Measurements from ENCODE around the gene GALE. TPM values are rescaled to one million over a fixed set of nuclear protein-coding genes. Genes with fewer than 3 reads are reported as not detected.

The GALE gene
- total and polyA plus RNA-seq, 7 experiments from 2014 or later, result 8.1 to 21.4 (median 12.1) TPM

GRCh38 chr1:23792151-23792945 lies 8.2 kb downstream of the GALE start:
- Histone ChIP-seq H3K27me3 (ENCODE audit: control insufficient read depth in 2 of 2, insufficient read depth in 2 of 2, low read length in 2 of 2) (no peaks in the 10 kb centered on the region), H3K27ac (ENCODE audit: low read depth, low read length) (peak overlapping the region; percentile 88), H3K4me1 (ENCODE audit: control insufficient read depth in 2 of 2, insufficient read depth in 2 of 2, low read length in 2 of 2) (peaks cover 6 to 18% of the 10 kb centered on the region in 2 donors), H3K9me3 (ENCODE audit: control insufficient read depth in 2 of 3, low read length in 3 of 3) (no peaks in the 10 kb centered on the region), H3K36me3 (ENCODE audit: control insufficient read depth in 2 of 3, insufficient read depth in 3 of 3, low read length in 3 of 3) (peaks cover 0 to 46% (median 0%) of the 10 kb centered on the region in 3 experiments), H3K4me3 (ENCODE audit: low read length) (peak overlapping the region; percentile 96)
- ChIA-PET CTCF (no interaction called here), POLR2A (interaction anchor here (1.4 to 6.0 kb wide), 5 partner anchors 8 to 188 kb away, joined by 3 to 68 read pairs (median 8); partner anchors contain the start of genes GALE, HMGCL and PITHD1)
- Mint-ChIP-seq H3K4me1 (peaks cover 9 to 28% (median 23%) of the 10 kb centered on the region in 7 donors), H3K4me3 (peak overlapping the region; percentile 91 to 98 (median 97)), H3K27ac (peak overlapping the region; percentile 88 to 99 (median 97)), H3K9me3 (no peaks in the 10 kb centered on the region), H3K27me3 (no peaks in the 10 kb centered on the region), H3K36me3 (peaks cover 0 to 18% (median 9%) of the 10 kb centered on the region in 5 donors)
- intact Hi-C loops (cut with micrococcal nuclease), result loop anchor here in 1 of 2 donors (5.0 kb wide), 1 partner anchor 75 kb away; the partner anchor contains the start of gene FUCA1
- ATAC-seq, result no peak
- DNase-seq, result no peak

GRCh38 chr1:23791516-23792047 lies 9.0 kb downstream of the GALE start:
- DNase-seq (peak in 7 of 9 donors; percentile 21 to 44 (median 36)), ATAC-seq (peak; percentile 42)
- ChIA-PET POLR2A (interaction anchor here (0.6 to 6.0 kb wide), 6 partner anchors 9 to 189 kb away, joined by 3 to 68 read pairs (median 6); partner anchors contain the start of genes GALE, HMGCL and PITHD1), CTCF (interaction anchor here (1.0 kb wide), 1 partner anchor 8 kb away, joined by 3 read pairs; no protein-coding TSS in a partner anchor)
- H3K4me3 ChIP-seq (ENCODE audit: low read length), result peak overlapping the region; percentile 96
- Mint-ChIP-seq H3K4me3 (peak overlapping the region; percentile 91 to 98 (median 97)), H3K36me3 (peaks cover 0 to 21% (median 16%) of the 10 kb centered on the region in 5 donors), H3K9me3 (no peaks in the 10 kb centered on the region), H3K4me1 (peaks cover 9 to 28% (median 23%) of the 10 kb centered on the region in 7 donors), H3K27me3 (no peaks in the 10 kb centered on the region), H3K27ac (peak overlapping the region; percentile 88 to 99 (median 97))
- H3K36me3 ChIP-seq (ENCODE audit: control insufficient read depth in 2 of 3, insufficient read depth in 3 of 3, low read length in 3 of 3), result peaks cover 0 to 51% (median 0%) of the 10 kb centered on the region in 3 experiments
- H3K4me1 ChIP-seq (ENCODE audit: control insufficient read depth in 2 of 2, insufficient read depth in 2 of 2, low read length in 2 of 2), result peaks cover 6 to 18% of the 10 kb centered on the region in 2 donors
- intact Hi-C loops (cut with micrococcal nuclease), result loop anchor here (1.0 to 5.0 kb wide), 5 partner anchors 9 to 772 kb away; partner anchors contain the start of genes GALE (in 2 of the 2), PITHD1 (in 2 of the 2), FUCA1 (in 1 of the 2) and KDM1A (in 1 of the 2)
- H3K9me3 ChIP-seq (ENCODE audit: control insufficient read depth in 2 of 3, low read length in 3 of 3), result no peaks in the 10 kb centered on the region
- H3K27ac ChIP-seq (ENCODE audit: low read depth, low read length), result peak overlapping the region; percentile 88
- H3K27me3 ChIP-seq (ENCODE audit: control insufficient read depth in 2 of 2, insufficient read depth in 2 of 2, low read length in 2 of 2), result no peaks in the 10 kb centered on the region

- no peaks in the 10 kb centered on the region for H3K27me3 ChIP-seq (ENCODE audit: control insufficient read depth in 2 of 2, insufficient read depth in 2 of 2, low read length in 2 of 2)
- peaks cover 9 to 28% (median 23%) of the 10 kb centered on the region in 7 donors for H3K4me1 Mint-ChIP-seq
- H3K4me3 ChIP-seq (ENCODE audit: low read length), result peak within 1 kb of the TSS; percentile 96
- peak; percentile 91 for ATAC-seq
- H3K9me3 Mint-ChIP-seq, result no peaks in the 10 kb centered on the region
- CTCF ChIA-PET, result interaction anchor here (1.0 kb wide), 1 partner anchor 9 kb away, joined by 3 read pairs; no protein-coding TSS in a partner anchor
- H3K27me3 Mint-ChIP-seq, result no peaks in the 10 kb centered on the region
- peak within 1 kb of the TSS; percentile 88 to 99 (median 97) for H3K27ac Mint-ChIP-seq
- H3K36me3 Mint-ChIP-seq, result peaks cover under 1 to 27% (median 21%) of the 10 kb centered on the region in 5 donors
- POLR2A ChIA-PET, result interaction anchor here (0.6 to 6.0 kb wide), 7 partner anchors 10 to 190 kb away, joined by 3 to 68 read pairs (median 4); partner anchors contain the start of genes ELOA, GALE, HMGCL and PITHD1
- H3K4me3 Mint-ChIP-seq, result peak within 1 kb of the TSS; percentile 91 to 98 (median 97)
- H3K9me3 ChIP-seq (ENCODE audit: control insufficient read depth in 2 of 3, low read length in 3 of 3), result no peaks in the 10 kb centered on the region
- peaks cover 2 to 51% (median 4%) of the 10 kb centered on the region in 3 experiments for H3K36me3 ChIP-seq (ENCODE audit: control insufficient read depth in 2 of 3, insufficient read depth in 3 of 3, low read length in 3 of 3)
- peak; percentile 65 to 90 (median 79) for DNase-seq
- peak within 1 kb of the TSS; percentile 88 for H3K27ac ChIP-seq (ENCODE audit: low read depth, low read length)
- intact Hi-C loops (cut with micrococcal nuclease), result loop anchor here (1.0 to 5.0 kb wide), 5 partner anchors 9 to 772 kb away; partner anchors contain the start of genes GALE (in 2 of the 2), PITHD1 (in 2 of the 2), FUCA1 (in 1 of the 2) and KDM1A (in 1 of the 2)
- peaks cover 6 to 18% of the 10 kb centered on the region in 2 donors for H3K4me1 ChIP-seq (ENCODE audit: control insufficient read depth in 2 of 2, insufficient read depth in 2 of 2, low read length in 2 of 2)
These were observed 9.6 kb downstream of the GALE start, which contains the start of gene LYPLA2 for GRCh38 chr1:23790696-23791515. Gene LYPLA2 (plus strand): TSS chr1:23791145. CDS start chr1:23792683, 1,538 bp downstream.

GRCh38 chr1:23788695-23789094 lies 11.9 kb downstream of the GALE start:
- no peak overlapping the region for H3K4me3 ChIP-seq (ENCODE audit: low read length)
- intact Hi-C loops (cut with micrococcal nuclease), result no loop called here
- Mint-ChIP-seq H3K4me3 (peak overlapping the region in 6 of 10 donors; percentile 16 to 59 (median 46)), H3K9me3 (no peaks in the 10 kb centered on the region), H3K36me3 (peaks cover 5 to 32% (median 26%) of the 10 kb centered on the region in 5 donors), H3K27ac (peak overlapping the region in 8 of 9 donors; percentile 18 to 67 (median 48)), H3K4me1 (peaks cover 9 to 30% (median 28%) of the 10 kb centered on the region in 7 donors), H3K27me3 (no peaks in the 10 kb centered on the region)
- POLR2A ChIA-PET, result interaction anchor here (0.6 to 6.0 kb wide), 6 partner anchors 9 to 108 kb away, joined by 3 to 68 read pairs (median 4); partner anchors contain the start of genes GALE and PITHD1
- H3K27ac ChIP-seq (ENCODE audit: low read depth, low read length), result no peak overlapping the region
- peaks cover 5 to 43% (median 8%) of the 10 kb centered on the region in 3 experiments for H3K36me3 ChIP-seq (ENCODE audit: control insufficient read depth in 2 of 3, insufficient read depth in 3 of 3, low read length in 3 of 3)
- ATAC-seq, result no peak
- DNase-seq, result no peak
- peaks cover 6 to 18% of the 10 kb centered on the region in 2 donors for H3K4me1 ChIP-seq (ENCODE audit: control insufficient read depth in 2 of 2, insufficient read depth in 2 of 2, low read length in 2 of 2)
- H3K9me3 ChIP-seq (ENCODE audit: control insufficient read depth in 2 of 3, low read length in 3 of 3), result no peaks in the 10 kb centered on the region
- H3K27me3 ChIP-seq (ENCODE audit: control insufficient read depth in 2 of 2, insufficient read depth in 2 of 2, low read length in 2 of 2), result no peaks in the 10 kb centered on the region
- CTCF ChIA-PET, result no interaction called here

GRCh38 chr1:23787701-23788100 lies 12.9 kb downstream of the GALE start:
- intact Hi-C loops (cut with micrococcal nuclease), result no loop called here
- Mint-ChIP-seq H3K4me1 (peaks cover 9 to 30% (median 28%) of the 10 kb centered on the region in 7 donors), H3K36me3 (peaks cover 5 to 32% (median 26%) of the 10 kb centered on the region in 5 donors), H3K4me3 (peak overlapping the region in 1 of 10 donors; percentile 35), H3K27ac (peak overlapping the region in 2 of 9 donors; percentile 44 to 84), H3K9me3 (no peaks in the 10 kb centered on the region), H3K27me3 (no peaks in the 10 kb centered on the region)
- ChIA-PET CTCF (no interaction called here), POLR2A (interaction anchor here (1.1 to 6.0 kb wide), 3 partner anchors 10 to 16 kb away, joined by 4 to 68 read pairs (median 11); partner anchors contain the start of genes GALE and PITHD1)
- peaks cover 6 to 18% of the 10 kb centered on the region in 2 donors for H3K4me1 ChIP-seq (ENCODE audit: control insufficient read depth in 2 of 2, insufficient read depth in 2 of 2, low read length in 2 of 2)
- peaks cover 5 to 34% (median 8%) of the 10 kb centered on the region in 3 experiments for H3K36me3 ChIP-seq (ENCODE audit: control insufficient read depth in 2 of 3, insufficient read depth in 3 of 3, low read length in 3 of 3)
- no peaks in the 10 kb centered on the region for H3K9me3 ChIP-seq (ENCODE audit: control insufficient read depth in 2 of 3, low read length in 3 of 3)
- no peak overlapping the region for H3K27ac ChIP-seq (ENCODE audit: low read depth, low read length)
- no peaks in the 10 kb centered on the region for H3K27me3 ChIP-seq (ENCODE audit: control insufficient read depth in 2 of 2, insufficient read depth in 2 of 2, low read length in 2 of 2)
- no peak overlapping the region for H3K4me3 ChIP-seq (ENCODE audit: low read length)
- no peak for ATAC-seq
- no peak for DNase-seq

Data from naive thymus-derived CD4-positive, alpha-beta T cell (primary cell).